ENCODE data around the gene MPPED2.

GRCh38 chr11:30497600-30497999 is 88.6 kb downstream of the MPPED2 start:
- TF ChIP-seq TAF1 (IDR thresholded peaks at IDR 0.05; ENCODE audit: borderline replicate concordance, low read depth, low read length) (no peak), POLR2AphosphoS5 (IDR thresholded peaks at IDR 0.05; ENCODE audit: low read depth, low read length) (no peak), POLR2A (IDR thresholded peaks at IDR 0.05; ENCODE audit: low read depth, low read length) (no peak)

All from GM12892 (cell line).